H9 (cell line): ENCODE data around the gene VDR. TPM values are rescaled to one million over a fixed set of nuclear protein-coding genes. Genes with fewer than 3 reads are reported as not detected.

ENCODE experiments used
- DNase-seq: peaks from one replicate; pipeline ENCODE4 v3.0.0-alpha.2; 2017
- H2AFZ ChIP-seq: one replicate; pipeline ENCODE4 v1.6.1; 2013; ENCODE audit warnings: mild to moderate bottlenecking, low read length, control low read depth, moderate library complexity
- H2AK5ac ChIP-seq: 2 replicates; pipeline ENCODE4 v1.6.1; 2013; ENCODE audit warnings: low read length, control low read depth, mixed read lengths; ENCODE audit not compliant: insufficient read length
- H2BK120ac ChIP-seq: one replicate; pipeline ENCODE4 v1.6.1; 2013; ENCODE audit warnings: low read depth, mild to moderate bottlenecking, low read length, control low read depth, inconsistent platforms; ENCODE audit not compliant: poor library complexity, severe bottlenecking
- H2BK12ac ChIP-seq: 2 replicates; pipeline ENCODE4 v1.6.1; 2013; ENCODE audit warnings: low read length, control low read depth, mixed read lengths, low read depth; ENCODE audit not compliant: insufficient read length
- H2BK15ac ChIP-seq: 2 replicates; pipeline ENCODE4 v1.6.1; 2013; ENCODE audit warnings: low read depth, low read length, control low read depth
- H2BK20ac ChIP-seq: one replicate; pipeline ENCODE4 v1.6.1; 2013; ENCODE audit warnings: low read depth, mild to moderate bottlenecking, low read length, control low read depth, inconsistent platforms; ENCODE audit not compliant: poor library complexity, severe bottlenecking
- H2BK5ac ChIP-seq: 2 replicates; pipeline ENCODE4 v1.6.1; 2013; ENCODE audit warnings: low read length, control low read depth, mixed read lengths; ENCODE audit not compliant: insufficient read length
- H3K14ac ChIP-seq: 2 replicates; pipeline ENCODE4 v1.6.1; 2013; ENCODE audit warnings: low read length, control low read depth; ENCODE audit not compliant: insufficient read depth
- H3K18ac ChIP-seq: 2 replicates; pipeline ENCODE4 v1.6.1; 2013; ENCODE audit warnings: low read depth, mild to moderate bottlenecking, mixed read lengths, low read length, control low read depth; ENCODE audit not compliant: insufficient read length
- H3K23ac ChIP-seq: 2 replicates; pipeline ENCODE4 v1.6.1; 2013; ENCODE audit warnings: low read length, control low read depth, mixed read lengths, low read depth; ENCODE audit not compliant: insufficient read length
- H3K23me2 ChIP-seq: 2 replicates; pipeline ENCODE4 v1.6.1; 2013; ENCODE audit warnings: low read depth, mild to moderate bottlenecking, mixed read lengths, low read length, control low read depth; ENCODE audit not compliant: insufficient read length, poor library complexity, severe bottlenecking
- H3K27ac ChIP-seq: 2 replicates; pipeline ENCODE4 v1.5.1; 2013; ENCODE audit warnings: low read length, control low read depth, mixed read lengths, low read depth; ENCODE audit not compliant: insufficient read length
- H3K27me3 ChIP-seq: 2 replicates; pipeline ENCODE4 v1.6.1; 2013; ENCODE audit warnings: low read length, control low read depth, inconsistent platforms; ENCODE audit not compliant: insufficient read depth
- H3K4ac ChIP-seq: 2 replicates; pipeline ENCODE4 v1.6.1; 2013; ENCODE audit warnings: low read depth, mild to moderate bottlenecking, control low read depth, inconsistent platforms, low read length, moderate library complexity
- H3K4me1 ChIP-seq: 2 replicates; pipeline ENCODE4 v1.6.1; 2013; ENCODE audit warnings: low read length, control low read depth, inconsistent platforms; ENCODE audit not compliant: insufficient read depth
- H3K4me2 ChIP-seq: 2 replicates; pipeline ENCODE4 v1.6.1; 2013; ENCODE audit warnings: low read length, control low read depth, mixed read lengths; ENCODE audit not compliant: insufficient read length, insufficient read depth
- H3K56ac ChIP-seq: 2 replicates; pipeline ENCODE4 v1.6.1; 2013; ENCODE audit warnings: low read depth, mild to moderate bottlenecking, mixed read lengths, low read length, control low read depth; ENCODE audit not compliant: insufficient read length
- H3K79me1 ChIP-seq: 2 replicates; pipeline ENCODE4 v1.6.1; 2013; ENCODE audit warnings: low read depth, mild to moderate bottlenecking, moderate library complexity, low read length, control low read depth, inconsistent platforms; ENCODE audit not compliant: insufficient read depth, poor library complexity, severe bottlenecking
- H3K79me2 ChIP-seq: 2 replicates; pipeline ENCODE4 v1.6.1; 2013; ENCODE audit warnings: low read length, control low read depth, inconsistent platforms; ENCODE audit not compliant: insufficient read depth
- H3K9ac ChIP-seq: 2 replicates; pipeline ENCODE4 v1.6.1; 2013; ENCODE audit warnings: low read length, control low read depth, mixed read lengths; ENCODE audit not compliant: insufficient read length; ENCODE audit errors: extremely low read depth
- H3K9me3 ChIP-seq: one replicate; pipeline ENCODE4 v1.6.1; 2013; ENCODE audit warnings: low read depth, low read length, inconsistent platforms; ENCODE audit not compliant: control insufficient read depth
- H3T11ph ChIP-seq: one replicate; pipeline ENCODE4 v1.6.1; 2013; ENCODE audit warnings: mild to moderate bottlenecking, low read length, control low read depth, inconsistent platforms
- H4K20me1 ChIP-seq: one replicate; pipeline ENCODE4 v1.6.1; 2013; ENCODE audit not compliant: control insufficient read depth, insufficient read length, insufficient read depth
- H4K5ac ChIP-seq: 2 replicates; pipeline ENCODE4 v1.6.1; 2013; ENCODE audit warnings: low read depth, mild to moderate bottlenecking, mixed read lengths, low read length, control low read depth; ENCODE audit not compliant: insufficient read length
- H4K8ac ChIP-seq: replicated peaks from 2 replicates; pipeline ENCODE4 v1.6.1; 2013; ENCODE audit warnings: low read length, control low read depth, mixed read lengths, low read depth; ENCODE audit not compliant: insufficient read length
- H4K91ac ChIP-seq: 2 replicates; pipeline ENCODE4 v1.6.1; 2013; ENCODE audit warnings: low read depth, mild to moderate bottlenecking, moderate library complexity, mixed read lengths, low read length, control low read depth; ENCODE audit not compliant: insufficient read length
- H3K27ac Mint-ChIP-seq, 3 experiments: 2 replicates in 2 of 3; 3 replicates in 1 of 3; pipeline ENCODE4 v1.8.0; 2020 to 2021; ENCODE audit warnings: mixed read lengths in 3 of 3, mild to moderate bottlenecking in 1 of 3, moderate library complexity in 1 of 3
- H3K27me3 Mint-ChIP-seq: 2 replicates; pipeline ENCODE4 v1.8.0; 2021; ENCODE audit warnings: low read depth, mild to moderate bottlenecking, moderate library complexity, mixed read lengths
- H3K36me3 Mint-ChIP-seq, 3 experiments: 2 replicates in 2 of 3; 3 replicates in 1 of 3; pipeline ENCODE4 v1.8.0; 2020 to 2021; ENCODE audit warnings: low read depth in 3 of 3, mixed read lengths in 3 of 3; ENCODE audit not compliant: insufficient read depth in 1 of 3
- H3K4me1 Mint-ChIP-seq, 2 experiments: 2 replicates each; pipeline ENCODE4 v1.8.0; 2020; ENCODE audit warnings: mixed read lengths in 2 of 2
- H3K4me3 Mint-ChIP-seq, 2 experiments: 2 replicates in 1 of 2; 3 replicates in 1 of 2; pipeline ENCODE4 v1.8.0; 2020 to 2021; ENCODE audit warnings: mild to moderate bottlenecking in 2 of 2, mixed read lengths in 2 of 2, moderate library complexity in 1 of 2
- H3K9me3 Mint-ChIP-seq, 2 experiments: 2 replicates in 1 of 2; 3 replicates in 1 of 2; pipeline ENCODE4 v1.8.0; 2020; ENCODE audit warnings: mild to moderate bottlenecking in 2 of 2, mixed read lengths in 2 of 2, moderate library complexity in 1 of 2
- WGBS: extraction: QIAGEN DNeasy Blood & Tissue Kit; methylation state at CpG from one replicate; pipeline ENCODE4 v1.1.7; 2013; ENCODE audit warnings: missing lambda C conversion rate, low lambda C conversion rate, mixed read lengths; ENCODE audit not compliant: insufficient read length; ENCODE audit errors: extremely low coverage; 5-methylcytosine and 5-hydroxymethylcytosine counted together
- total RNA-seq: library from RNA; stranded (reverse); gene quantifications from 2 replicates; pipeline ENCODE4 v1.2.1, GENCODE V29; 2021
- TF ChIP-seq, protein P1 (sequence below): fragments of 200-600 bp; sonication (generic); conservative IDR thresholded peaks from 3 replicates; pipeline ENCODE4 v1.8.0; 2021; ENCODE audit warnings: antibody characterized with exemption, mild to moderate bottlenecking

Gene VDR
- total RNA-seq, 1 experiment from 2014 or later, result 0.61 TPM

- no peak overlapping the region for H3T11ph ChIP-seq
- H3K4me1 ChIP-seq, result peaks cover 1% of the 10 kb centered on the region; the same call in 1 of the 2 replicates
- Mint-ChIP-seq H3K4me1 (peaks cover 20 to 38% of the 10 kb centered on the region in 2 experiments), H3K9me3 (no peaks in the 10 kb centered on the region; a peak in 1 of 5 replicates), H3K27ac (no peak overlapping the region), H3K36me3 (no peaks in the 10 kb centered on the region), H3K27me3 (peaks cover 20% of the 10 kb centered on the region), H3K4me3 (no peak overlapping the region)
- H3K79me1 ChIP-seq, result no peaks in the 10 kb centered on the region
- TF ChIP-seq, protein P1, sequence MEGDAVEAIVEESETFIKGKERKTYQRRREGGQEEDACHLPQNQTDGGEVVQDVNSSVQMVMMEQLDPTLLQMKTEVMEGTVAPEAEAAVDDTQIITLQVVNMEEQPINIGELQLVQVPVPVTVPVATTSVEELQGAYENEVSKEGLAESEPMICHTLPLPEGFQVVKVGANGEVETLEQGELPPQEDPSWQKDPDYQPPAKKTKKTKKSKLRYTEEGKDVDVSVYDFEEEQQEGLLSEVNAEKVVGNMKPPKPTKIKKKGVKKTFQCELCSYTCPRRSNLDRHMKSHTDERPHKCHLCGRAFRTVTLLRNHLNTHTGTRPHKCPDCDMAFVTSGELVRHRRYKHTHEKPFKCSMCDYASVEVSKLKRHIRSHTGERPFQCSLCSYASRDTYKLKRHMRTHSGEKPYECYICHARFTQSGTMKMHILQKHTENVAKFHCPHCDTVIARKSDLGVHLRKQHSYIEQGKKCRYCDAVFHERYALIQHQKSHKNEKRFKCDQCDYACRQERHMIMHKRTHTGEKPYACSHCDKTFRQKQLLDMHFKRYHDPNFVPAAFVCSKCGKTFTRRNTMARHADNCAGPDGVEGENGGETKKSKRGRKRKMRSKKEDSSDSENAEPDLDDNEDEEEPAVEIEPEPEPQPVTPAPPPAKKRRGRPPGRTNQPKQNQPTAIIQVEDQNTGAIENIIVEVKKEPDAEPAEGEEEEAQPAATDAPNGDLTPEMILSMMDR, result no peak
- no peak overlapping the region for H2AFZ ChIP-seq
- H2BK20ac ChIP-seq, result no peak overlapping the region
- H3K9me3 ChIP-seq, result no peaks in the 10 kb centered on the region
- no peaks in the 10 kb centered on the region for H3K27me3 ChIP-seq
- H4K5ac ChIP-seq, result no peak overlapping the region
- no peaks in the 10 kb centered on the region for H3K23me2 ChIP-seq
- no peak overlapping the region for H2AK5ac ChIP-seq
- H3K14ac ChIP-seq, result no peak overlapping the region
- H3K23ac ChIP-seq, result no peak overlapping the region
- no peaks in the 10 kb centered on the region for H4K20me1 ChIP-seq
- H3K4ac ChIP-seq, result no peak overlapping the region
- H3K18ac ChIP-seq, result no peak overlapping the region
- WGBS, result no CpG with 5 or more reads among the region's 1 CpG
- H2BK5ac ChIP-seq, result no peak overlapping the region
- no peak overlapping the region for H3K27ac ChIP-seq
- no peak overlapping the region for H4K91ac ChIP-seq
- H4K8ac ChIP-seq, result no peak overlapping the region
- H2BK120ac ChIP-seq, result no peak overlapping the region
- no peak overlapping the region for H3K9ac ChIP-seq
- no peak for DNase-seq
- H3K4me2 ChIP-seq, result no peak overlapping the region
- no peak overlapping the region for H3K56ac ChIP-seq
- no peak overlapping the region for H2BK15ac ChIP-seq
- H3K79me2 ChIP-seq, result no peaks in the 10 kb centered on the region
- H2BK12ac ChIP-seq, result no peak overlapping the region
Measured at GRCh38 chr12:47840571-47840970, 64.2 kb downstream of the VDR start.
